H9 (cell line): ENCODE measurements around the gene RPGRIP1L. TPM values are rescaled to one million over a fixed set of nuclear protein-coding genes. Genes with fewer than 3 reads are reported as not detected.

Experiments used
- DNase-seq: peaks from one replicate; pipeline ENCODE4 v3.0.0-alpha.2; 2017
- H2AFZ ChIP-seq: one replicate; pipeline ENCODE4 v1.6.1; 2013; ENCODE audit warnings: mild to moderate bottlenecking, low read length, control low read depth, moderate library complexity
- H2AK5ac ChIP-seq: 2 replicates; pipeline ENCODE4 v1.6.1; 2013; ENCODE audit warnings: low read length, control low read depth, mixed read lengths; ENCODE audit not compliant: insufficient read length
- H2BK120ac ChIP-seq: one replicate; pipeline ENCODE4 v1.6.1; 2013; ENCODE audit warnings: low read depth, mild to moderate bottlenecking, low read length, control low read depth, inconsistent platforms; ENCODE audit not compliant: poor library complexity, severe bottlenecking
- H2BK12ac ChIP-seq: 2 replicates; pipeline ENCODE4 v1.6.1; 2013; ENCODE audit warnings: low read length, control low read depth, mixed read lengths, low read depth; ENCODE audit not compliant: insufficient read length
- H2BK15ac ChIP-seq: 2 replicates; pipeline ENCODE4 v1.6.1; 2013; ENCODE audit warnings: low read depth, low read length, control low read depth
- H2BK20ac ChIP-seq: one replicate; pipeline ENCODE4 v1.6.1; 2013; ENCODE audit warnings: low read depth, mild to moderate bottlenecking, low read length, control low read depth, inconsistent platforms; ENCODE audit not compliant: poor library complexity, severe bottlenecking
- H2BK5ac ChIP-seq: 2 replicates; pipeline ENCODE4 v1.6.1; 2013; ENCODE audit warnings: low read length, control low read depth, mixed read lengths; ENCODE audit not compliant: insufficient read length
- H3K14ac ChIP-seq: 2 replicates; pipeline ENCODE4 v1.6.1; 2013; ENCODE audit warnings: low read length, control low read depth; ENCODE audit not compliant: insufficient read depth
- H3K18ac ChIP-seq: 2 replicates; pipeline ENCODE4 v1.6.1; 2013; ENCODE audit warnings: low read depth, mild to moderate bottlenecking, mixed read lengths, low read length, control low read depth; ENCODE audit not compliant: insufficient read length
- H3K23ac ChIP-seq: 2 replicates; pipeline ENCODE4 v1.6.1; 2013; ENCODE audit warnings: low read length, control low read depth, mixed read lengths, low read depth; ENCODE audit not compliant: insufficient read length
- H3K23me2 ChIP-seq: 2 replicates; pipeline ENCODE4 v1.6.1; 2013; ENCODE audit warnings: low read depth, mild to moderate bottlenecking, mixed read lengths, low read length, control low read depth; ENCODE audit not compliant: insufficient read length, poor library complexity, severe bottlenecking
- H3K27ac ChIP-seq: 2 replicates; pipeline ENCODE4 v1.5.1; 2013; ENCODE audit warnings: low read length, control low read depth, mixed read lengths, low read depth; ENCODE audit not compliant: insufficient read length
- H3K27me3 ChIP-seq: 2 replicates; pipeline ENCODE4 v1.6.1; 2013; ENCODE audit warnings: low read length, control low read depth, inconsistent platforms; ENCODE audit not compliant: insufficient read depth
- H3K4ac ChIP-seq: 2 replicates; pipeline ENCODE4 v1.6.1; 2013; ENCODE audit warnings: low read depth, mild to moderate bottlenecking, control low read depth, inconsistent platforms, low read length, moderate library complexity
- H3K4me1 ChIP-seq: 2 replicates; pipeline ENCODE4 v1.6.1; 2013; ENCODE audit warnings: low read length, control low read depth, inconsistent platforms; ENCODE audit not compliant: insufficient read depth
- H3K4me2 ChIP-seq: 2 replicates; pipeline ENCODE4 v1.6.1; 2013; ENCODE audit warnings: low read length, control low read depth, mixed read lengths; ENCODE audit not compliant: insufficient read length, insufficient read depth
- H3K56ac ChIP-seq: 2 replicates; pipeline ENCODE4 v1.6.1; 2013; ENCODE audit warnings: low read depth, mild to moderate bottlenecking, mixed read lengths, low read length, control low read depth; ENCODE audit not compliant: insufficient read length
- H3K79me1 ChIP-seq: 2 replicates; pipeline ENCODE4 v1.6.1; 2013; ENCODE audit warnings: low read depth, mild to moderate bottlenecking, moderate library complexity, low read length, control low read depth, inconsistent platforms; ENCODE audit not compliant: insufficient read depth, poor library complexity, severe bottlenecking
- H3K79me2 ChIP-seq: 2 replicates; pipeline ENCODE4 v1.6.1; 2013; ENCODE audit warnings: low read length, control low read depth, inconsistent platforms; ENCODE audit not compliant: insufficient read depth
- H3K9ac ChIP-seq: 2 replicates; pipeline ENCODE4 v1.6.1; 2013; ENCODE audit warnings: low read length, control low read depth, mixed read lengths; ENCODE audit not compliant: insufficient read length; ENCODE audit errors: extremely low read depth
- H3K9me3 ChIP-seq: one replicate; pipeline ENCODE4 v1.6.1; 2013; ENCODE audit warnings: low read depth, low read length, inconsistent platforms; ENCODE audit not compliant: control insufficient read depth
- H3T11ph ChIP-seq: one replicate; pipeline ENCODE4 v1.6.1; 2013; ENCODE audit warnings: mild to moderate bottlenecking, low read length, control low read depth, inconsistent platforms
- H4K20me1 ChIP-seq: one replicate; pipeline ENCODE4 v1.6.1; 2013; ENCODE audit not compliant: control insufficient read depth, insufficient read length, insufficient read depth
- H4K5ac ChIP-seq: 2 replicates; pipeline ENCODE4 v1.6.1; 2013; ENCODE audit warnings: low read depth, mild to moderate bottlenecking, mixed read lengths, low read length, control low read depth; ENCODE audit not compliant: insufficient read length
- H4K8ac ChIP-seq: replicated peaks from 2 replicates; pipeline ENCODE4 v1.6.1; 2013; ENCODE audit warnings: low read length, control low read depth, mixed read lengths, low read depth; ENCODE audit not compliant: insufficient read length
- H4K91ac ChIP-seq: 2 replicates; pipeline ENCODE4 v1.6.1; 2013; ENCODE audit warnings: low read depth, mild to moderate bottlenecking, moderate library complexity, mixed read lengths, low read length, control low read depth; ENCODE audit not compliant: insufficient read length
- H3K27ac Mint-ChIP-seq, 3 experiments: 2 replicates in 2 of 3; 3 replicates in 1 of 3; pipeline ENCODE4 v1.8.0; 2020 to 2021; ENCODE audit warnings: mixed read lengths in 3 of 3, mild to moderate bottlenecking in 1 of 3, moderate library complexity in 1 of 3
- H3K27me3 Mint-ChIP-seq: 2 replicates; pipeline ENCODE4 v1.8.0; 2021; ENCODE audit warnings: low read depth, mild to moderate bottlenecking, moderate library complexity, mixed read lengths
- H3K36me3 Mint-ChIP-seq, 3 experiments: 2 replicates in 2 of 3; 3 replicates in 1 of 3; pipeline ENCODE4 v1.8.0; 2020 to 2021; ENCODE audit warnings: low read depth in 3 of 3, mixed read lengths in 3 of 3; ENCODE audit not compliant: insufficient read depth in 1 of 3
- H3K4me1 Mint-ChIP-seq, 2 experiments: 2 replicates each; pipeline ENCODE4 v1.8.0; 2020; ENCODE audit warnings: mixed read lengths in 2 of 2
- H3K4me3 Mint-ChIP-seq, 2 experiments: 2 replicates in 1 of 2; 3 replicates in 1 of 2; pipeline ENCODE4 v1.8.0; 2020 to 2021; ENCODE audit warnings: mild to moderate bottlenecking in 2 of 2, mixed read lengths in 2 of 2, moderate library complexity in 1 of 2
- H3K9me3 Mint-ChIP-seq, 2 experiments: 2 replicates in 1 of 2; 3 replicates in 1 of 2; pipeline ENCODE4 v1.8.0; 2020; ENCODE audit warnings: mild to moderate bottlenecking in 2 of 2, mixed read lengths in 2 of 2, moderate library complexity in 1 of 2
- CTCF ChIP-seq: fragments of 200-600 bp; sonication (generic); conservative IDR thresholded peaks from 3 replicates; pipeline ENCODE4 v1.8.0; 2021; ENCODE audit warnings: antibody characterized with exemption, mild to moderate bottlenecking
- WGBS: extraction: QIAGEN DNeasy Blood & Tissue Kit; methylation state at CpG from one replicate; pipeline ENCODE4 v1.1.7; 2013; ENCODE audit warnings: missing lambda C conversion rate, low lambda C conversion rate, mixed read lengths; ENCODE audit not compliant: insufficient read length; ENCODE audit errors: extremely low coverage; 5-methylcytosine and 5-hydroxymethylcytosine counted together
- total RNA-seq: library from RNA; stranded (reverse); gene quantifications from 2 replicates; pipeline ENCODE4 v1.2.1, GENCODE V29; 2021

Gene RPGRIP1L
- total RNA-seq, 1 experiment from 2014 or later, result 11.7 TPM

DNA sequence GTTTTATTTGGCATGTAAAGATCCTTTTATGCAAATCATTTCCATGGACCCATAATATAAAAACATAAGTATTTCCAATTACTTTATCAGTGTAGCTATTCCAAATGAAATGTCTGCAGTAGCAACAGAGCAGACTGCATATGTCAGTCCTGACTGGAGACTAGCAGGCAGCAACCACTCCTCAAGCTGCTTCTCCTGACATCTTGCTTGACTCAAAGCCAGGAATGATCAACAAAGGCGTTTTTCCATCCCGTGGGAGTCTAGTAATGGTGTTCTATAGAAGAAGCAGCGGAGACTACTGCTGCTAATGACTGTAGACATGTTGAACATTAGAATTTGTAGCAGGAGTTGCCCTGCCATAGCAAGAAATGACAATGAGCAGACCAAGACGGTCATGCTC lies 127.4 kb downstream of the RPGRIP1L start:
- no peaks in the 10 kb centered on the region for H3K4me1 Mint-ChIP-seq
- Histone ChIP-seq H2BK15ac (no peak overlapping the region), H3T11ph (no peak overlapping the region), H3K4ac (no peak overlapping the region), H3K79me1 (no peaks in the 10 kb centered on the region), H2AFZ (no peak overlapping the region), H3K4me1 (no peaks in the 10 kb centered on the region), H3K56ac (no peak overlapping the region), H3K14ac (no peak overlapping the region), H4K5ac (no peak overlapping the region), H3K27me3 (no peaks in the 10 kb centered on the region), H4K20me1 (no peaks in the 10 kb centered on the region), H2BK120ac (no peak overlapping the region), H4K91ac (no peak overlapping the region), H3K79me2 (no peaks in the 10 kb centered on the region), H2BK20ac (no peak overlapping the region), H3K27ac (no peak overlapping the region), H3K23ac (no peak overlapping the region), H3K9me3 (no peaks in the 10 kb centered on the region), H3K23me2 (no peaks in the 10 kb centered on the region), H3K9ac (no peak overlapping the region), H2AK5ac (no peak overlapping the region), H2BK12ac (no peak overlapping the region), H2BK5ac (no peak overlapping the region), H3K4me2 (no peak overlapping the region), H3K18ac (no peak overlapping the region), H4K8ac (no peak overlapping the region)
- DNase-seq, result no peak
- no CpG with 5 or more reads among the region's 4 CpGs for WGBS
- H3K4me3 Mint-ChIP-seq, result no peak overlapping the region
- H3K36me3 Mint-ChIP-seq, result peaks cover 0 to 16% (median 11%) of the 10 kb centered on the region in 3 experiments; a peak in 6 of 7 replicates
- H3K27ac Mint-ChIP-seq, result no peak overlapping the region
- H3K9me3 Mint-ChIP-seq, result peaks cover 7 to 12% of the 10 kb centered on the region in 2 experiments
- H3K27me3 Mint-ChIP-seq, result no peaks in the 10 kb centered on the region; the same call in 1 of the 2 replicates
- no peak for TF ChIP-seq CTCF
